ENCODE results near the gene NTHL1. TPM values are rescaled to one million over a fixed set of nuclear protein-coding genes. Genes with fewer than 3 reads are reported as not detected.
"Not testable (repeated sequence)": the region's sequence is repeated elsewhere in the genome, so short reads cannot be mapped to it uniquely, and the experiment has no call there.

Gene NTHL1
- total RNA-seq, 2 donors from 2014 or later: 6.7 to 6.8 TPM

DNA sequence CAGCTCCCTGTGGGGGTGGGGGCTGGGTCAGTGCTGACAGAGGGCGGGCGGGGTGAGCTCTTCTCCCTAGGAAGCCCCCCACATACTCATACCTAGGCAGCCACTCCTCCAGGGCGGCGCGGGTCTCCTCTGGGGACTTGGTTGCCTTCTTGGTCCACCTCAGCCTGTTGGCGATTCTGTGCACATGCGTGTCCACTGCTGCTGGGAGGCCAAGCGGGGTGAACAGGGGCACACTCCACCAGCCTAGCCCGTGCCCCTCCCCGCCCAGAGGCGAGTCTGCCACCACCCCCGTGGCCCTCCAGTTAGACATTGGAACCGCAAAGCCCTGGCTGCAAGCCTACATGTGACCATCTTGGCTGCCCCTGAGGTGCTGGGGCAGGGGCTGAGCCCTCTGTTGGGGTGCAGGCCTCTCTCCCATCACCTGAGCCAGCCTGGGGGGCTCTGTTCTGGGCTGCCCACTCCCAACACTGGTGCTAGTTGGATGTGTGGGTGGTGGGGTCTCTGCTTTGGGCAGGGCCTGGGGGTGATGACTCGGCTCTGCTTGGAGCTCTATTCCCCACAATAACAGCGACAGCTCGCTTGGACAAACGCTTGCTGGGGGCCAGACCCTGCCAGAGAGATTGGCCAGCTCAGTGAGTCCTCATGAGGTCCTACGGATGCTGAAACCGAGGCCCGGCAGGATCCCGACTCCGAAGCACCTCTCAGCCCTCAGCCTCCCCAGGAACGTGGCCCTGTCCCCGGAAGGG lies 7.4 kb downstream of the NTHL1 start:
- H3K9me3 ChIP-seq (ENCODE audit: control insufficient read depth, low read length, poor library complexity, severe bottlenecking): no peaks in the 10 kb centered on the region
- H3K27me3 Mint-ChIP-seq: no peaks in the 10 kb centered on the region
- H3K27ac Mint-ChIP-seq: no peak overlapping the region
- no peaks in the 10 kb centered on the region for H3K4me1 Mint-ChIP-seq
- ATAC-seq: no peak
- no peak overlapping the region for H3K4me3 Mint-ChIP-seq
- H3K36me3 Mint-ChIP-seq (ENCODE audit: low read depth): no peaks in the 10 kb centered on the region
- DNase-seq: no peak

DNA sequence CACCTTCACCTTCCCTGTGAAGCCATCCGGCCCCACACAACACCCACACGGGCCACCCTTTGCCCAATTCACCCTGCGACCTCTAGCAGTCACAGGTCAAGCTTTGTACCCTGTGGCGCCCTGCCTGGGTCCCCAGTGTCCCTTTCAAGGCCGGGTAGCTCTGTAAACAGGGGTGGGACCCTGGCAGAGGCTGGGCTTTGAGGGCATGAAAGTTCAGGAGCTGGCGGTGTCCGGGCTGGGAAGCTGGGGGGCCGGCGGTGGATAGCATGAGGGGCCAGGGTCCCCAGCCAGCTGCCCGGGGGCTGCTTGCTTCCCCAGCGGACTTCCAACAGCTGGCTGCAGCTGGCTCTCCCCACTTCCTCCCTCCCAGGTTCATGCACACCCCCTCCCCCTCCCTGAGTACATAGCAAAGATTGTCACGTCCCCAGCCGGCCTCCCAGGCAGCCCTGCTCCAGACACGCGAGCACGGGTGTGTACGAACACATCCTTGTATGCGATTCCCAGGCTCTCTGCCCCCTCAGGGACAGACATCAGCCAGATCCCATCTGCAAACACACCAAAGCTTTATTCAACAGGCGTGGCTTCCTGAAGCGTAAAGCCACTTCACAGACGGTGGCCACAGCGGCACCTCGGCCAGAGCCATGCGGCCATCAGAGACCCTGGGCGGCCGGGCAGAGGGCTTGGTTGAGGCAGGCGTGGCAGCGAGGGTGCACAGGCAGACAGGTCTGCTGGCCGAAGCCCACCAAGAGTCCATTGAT lies 8.2 kb downstream of the NTHL1 start:
- Mint-ChIP-seq H3K36me3 (ENCODE audit: low read depth) (no peaks in the 10 kb centered on the region), H3K4me3 (no peak overlapping the region), H3K4me1 (no peaks in the 10 kb centered on the region), H3K27me3 (no peaks in the 10 kb centered on the region), H3K27ac (no peak overlapping the region)
- no peak for DNase-seq
- H3K9me3 ChIP-seq (ENCODE audit: control insufficient read depth, low read length, poor library complexity, severe bottlenecking): no peaks in the 10 kb centered on the region
- ATAC-seq: no peak

DNA sequence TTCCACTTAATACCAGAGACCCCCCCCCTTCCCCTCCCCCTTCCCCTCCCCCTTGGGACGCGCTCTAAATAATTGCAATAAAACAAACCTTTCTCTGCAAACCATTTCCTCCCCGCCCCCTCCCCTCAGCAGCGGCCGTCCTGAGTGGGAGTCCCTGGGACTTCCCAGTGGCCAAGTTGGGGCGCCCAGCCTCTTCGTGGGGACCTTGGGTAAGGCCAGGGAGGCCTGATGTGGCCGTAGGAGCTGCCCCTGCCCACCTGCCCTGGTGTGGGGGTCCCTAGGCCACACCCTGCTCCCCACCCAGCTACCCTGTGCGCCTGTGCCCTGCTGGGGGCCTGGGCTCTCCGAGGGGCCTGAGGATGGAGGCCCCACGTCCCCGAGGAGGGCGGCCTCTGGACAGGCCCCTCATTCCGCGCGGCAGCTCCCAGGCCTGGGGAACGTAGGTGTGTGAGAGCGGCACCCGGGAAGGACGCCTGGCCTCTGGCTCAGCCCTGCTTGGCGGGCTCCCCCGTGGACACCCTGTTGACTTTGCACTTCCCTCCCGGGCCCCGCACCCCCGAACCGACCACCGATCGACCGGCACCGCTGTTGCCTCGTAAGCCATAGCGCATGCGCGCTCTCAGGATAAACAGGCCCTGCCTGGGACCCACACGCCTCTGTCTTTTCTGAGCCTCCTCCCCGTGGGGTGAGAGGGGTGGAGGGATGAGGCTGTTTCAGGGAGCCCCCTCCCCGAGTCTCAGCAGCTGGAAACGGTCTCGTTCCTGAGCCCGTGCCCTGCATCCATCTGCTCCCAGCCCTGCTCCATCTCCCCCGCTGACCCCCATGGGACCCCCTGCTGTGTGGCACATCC lies 9.0 kb downstream of the NTHL1 start:
- ATAC-seq (no peak), DNase-seq (no peak)
- Mint-ChIP-seq H3K4me1 (no peaks in the 10 kb centered on the region), H3K27me3 (no peaks in the 10 kb centered on the region), H3K4me3 (no peak overlapping the region), H3K27ac (no peak overlapping the region), H3K36me3 (ENCODE audit: low read depth) (no peaks in the 10 kb centered on the region)
- H3K9me3 ChIP-seq (ENCODE audit: control insufficient read depth, low read length, poor library complexity, severe bottlenecking): no peaks in the 10 kb centered on the region

DNA sequence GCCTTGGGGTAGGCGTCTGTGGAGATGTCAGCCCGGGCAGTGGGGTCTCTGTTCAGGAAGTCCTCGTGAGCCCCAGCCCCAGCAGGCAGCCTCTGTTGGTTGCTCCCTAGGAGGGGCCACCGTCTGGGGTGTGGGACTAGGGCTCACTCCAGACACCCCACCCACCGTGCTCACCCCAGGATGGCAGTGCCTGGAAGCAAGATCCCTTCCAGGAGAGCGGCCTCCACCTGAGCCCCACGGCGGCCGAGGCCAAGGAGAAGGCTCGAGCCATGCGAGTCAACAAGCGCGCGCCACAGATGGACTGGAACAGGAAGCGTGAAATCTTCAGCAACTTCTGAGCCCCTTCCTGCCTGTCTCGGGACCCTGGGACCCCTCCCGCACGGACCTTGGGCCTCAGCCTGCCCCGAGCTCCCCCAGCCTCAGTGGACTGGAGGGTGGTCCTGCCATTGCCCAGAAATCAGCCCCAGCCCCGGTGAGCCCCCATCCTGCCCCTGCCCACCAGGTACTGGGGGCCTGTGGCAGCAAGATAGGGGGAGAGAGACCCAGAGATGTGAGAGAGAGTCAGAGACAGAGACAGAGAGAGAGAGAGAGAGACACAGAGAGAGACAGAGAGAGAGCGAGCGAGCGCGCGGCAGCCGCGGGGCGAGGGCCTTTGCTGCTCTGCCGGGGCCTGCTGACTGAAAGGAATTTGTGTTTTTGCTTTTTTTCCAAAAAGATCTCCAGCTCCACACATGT lies 9.8 kb downstream of the NTHL1 start:
- no peaks in the 10 kb centered on the region for H3K36me3 Mint-ChIP-seq (ENCODE audit: low read depth)
- no peaks in the 10 kb centered on the region for H3K4me1 Mint-ChIP-seq
- no peak for ATAC-seq
- no peaks in the 10 kb centered on the region for H3K9me3 ChIP-seq (ENCODE audit: control insufficient read depth, low read length, poor library complexity, severe bottlenecking)
- H3K27ac Mint-ChIP-seq: no peak overlapping the region
- DNase-seq: no peak
- H3K4me3 Mint-ChIP-seq: no peak overlapping the region
- no peaks in the 10 kb centered on the region for H3K27me3 Mint-ChIP-seq

GRCh38 chr16:2037115-2037514 lies 10.5 kb downstream of the NTHL1 start:
- Mint-ChIP-seq H3K36me3 (ENCODE audit: low read depth) (no peaks in the 10 kb centered on the region), H3K27ac (no peak overlapping the region), H3K4me1 (peaks cover 4% of the 10 kb centered on the region), H3K27me3 (no peaks in the 10 kb centered on the region), H3K4me3 (no peak overlapping the region)
- DNase-seq (no peak), ATAC-seq (no peak)
- H3K9me3 ChIP-seq (ENCODE audit: control insufficient read depth, low read length, poor library complexity, severe bottlenecking): no peaks in the 10 kb centered on the region

DNA sequence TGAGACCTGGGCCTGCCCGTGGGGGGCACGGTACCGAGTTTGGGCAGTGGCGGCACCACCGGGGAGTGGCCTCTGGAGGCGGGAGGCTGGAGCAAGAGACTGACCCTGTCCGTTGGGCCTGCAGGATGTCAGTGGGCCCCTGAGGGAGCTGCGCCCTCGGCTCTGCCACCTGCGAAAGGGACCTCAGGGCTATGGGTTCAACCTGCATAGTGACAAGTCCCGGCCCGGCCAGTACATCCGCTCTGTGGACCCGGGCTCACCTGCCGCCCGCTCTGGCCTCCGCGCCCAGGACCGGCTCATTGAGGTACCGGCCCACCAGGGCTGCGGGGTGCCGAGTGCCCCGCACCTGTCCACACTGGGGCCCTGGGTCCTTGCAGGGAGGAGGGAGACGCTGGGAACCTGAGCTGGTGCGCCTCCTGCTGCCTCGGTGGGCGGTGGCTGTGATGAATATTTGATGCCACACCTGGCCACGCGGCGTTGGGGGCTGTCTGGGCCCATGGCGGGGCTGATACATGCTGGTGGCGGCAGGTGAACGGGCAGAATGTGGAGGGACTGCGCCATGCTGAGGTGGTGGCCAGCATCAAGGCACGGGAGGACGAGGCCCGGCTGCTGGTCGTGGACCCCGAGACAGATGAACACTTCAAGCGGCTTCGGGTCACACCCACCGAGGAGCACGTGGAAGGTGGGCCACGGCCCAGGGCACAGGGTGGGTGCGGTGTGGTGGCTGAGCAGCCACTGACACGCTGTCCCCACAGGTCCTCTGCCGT lies 11.3 kb downstream of the NTHL1 start:
- H3K4me3 Mint-ChIP-seq: no peak overlapping the region
- ATAC-seq: no peak
- no peak overlapping the region for H3K27ac Mint-ChIP-seq

GRCh38 chr16:2035431-2036199 lies 12.0 kb downstream of the NTHL1 start:
- no peak overlapping the region for H3K4me3 Mint-ChIP-seq
- H3K27me3 Mint-ChIP-seq: no peaks in the 10 kb centered on the region
- no peaks in the 10 kb centered on the region for H3K36me3 Mint-ChIP-seq (ENCODE audit: low read depth)
- peaks cover 4% of the 10 kb centered on the region for H3K4me1 Mint-ChIP-seq
- ATAC-seq (no peak), DNase-seq (no peak)
- H3K27ac Mint-ChIP-seq: no peak overlapping the region
- H3K9me3 ChIP-seq (ENCODE audit: control insufficient read depth, low read length, poor library complexity, severe bottlenecking): no peaks in the 10 kb centered on the region

More for the DNA sequence above, 11.3 kb downstream of the NTHL1 start:
- no peak for DNase-seq
- no peaks in the 10 kb centered on the region for H3K9me3 ChIP-seq (ENCODE audit: control insufficient read depth, low read length, poor library complexity, severe bottlenecking)
- Mint-ChIP-seq H3K4me1 (peaks cover 4% of the 10 kb centered on the region), H3K36me3 (ENCODE audit: low read depth) (no peaks in the 10 kb centered on the region), H3K27me3 (no peaks in the 10 kb centered on the region)

GRCh38 chr16:2034696-2035430 lies 12.8 kb downstream of the NTHL1 start:
- no peak for DNase-seq
- no peaks in the 10 kb centered on the region for H3K9me3 ChIP-seq (ENCODE audit: control insufficient read depth, low read length, poor library complexity, severe bottlenecking)
- Mint-ChIP-seq H3K36me3 (ENCODE audit: low read depth) (no peaks in the 10 kb centered on the region), H3K4me1 (peaks cover 4% of the 10 kb centered on the region), H3K27ac (no peak overlapping the region), H3K27me3 (no peaks in the 10 kb centered on the region), H3K4me3 (no peak overlapping the region)
- no peak for ATAC-seq

DNA sequence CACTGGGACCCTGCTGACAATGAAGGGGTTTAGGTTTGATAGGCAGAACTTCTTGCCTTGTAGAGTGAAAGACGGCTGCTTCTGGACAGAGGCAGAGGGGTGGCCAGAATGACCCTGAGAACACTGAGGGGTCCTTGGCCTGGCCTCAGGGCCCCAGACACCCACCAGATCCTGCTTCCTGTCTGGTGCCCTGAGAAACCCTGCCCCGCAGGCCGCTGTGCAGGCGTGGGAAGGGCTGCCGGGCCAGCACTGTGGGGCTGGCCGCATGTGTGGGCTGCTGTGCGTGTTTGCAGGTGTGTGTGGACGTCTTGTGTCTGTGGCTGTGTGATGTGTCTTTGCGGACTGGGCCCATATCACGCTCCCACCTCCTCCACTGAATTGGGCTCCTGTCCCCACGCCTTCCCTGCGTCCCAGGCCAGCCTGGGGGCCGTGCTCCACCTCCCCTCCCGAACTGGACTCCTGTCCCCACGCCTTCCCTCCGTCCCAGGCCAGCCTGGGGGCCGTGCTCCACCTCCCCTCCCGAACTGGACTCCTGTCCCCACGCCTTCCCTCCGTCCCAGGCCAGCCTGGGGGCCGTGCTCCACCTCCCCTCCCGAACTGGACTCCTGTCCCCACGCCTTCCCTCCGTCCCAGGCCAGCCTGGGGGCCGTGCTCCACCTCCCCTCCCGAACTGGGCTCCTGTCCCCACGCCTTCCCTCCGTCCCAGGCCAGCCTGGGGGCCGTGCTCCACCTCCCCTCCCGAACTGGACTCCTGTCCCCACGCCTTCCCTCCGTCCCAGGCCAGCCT lies 13.5 kb downstream of the NTHL1 start:
- not testable (repeated sequence) for H3K4me1 Mint-ChIP-seq; H3K27me3 Mint-ChIP-seq; H3K9me3 ChIP-seq (ENCODE audit: control insufficient read depth, low read length, poor library complexity, severe bottlenecking); DNase-seq; H3K27ac Mint-ChIP-seq; H3K36me3 Mint-ChIP-seq (ENCODE audit: low read depth); ATAC-seq; H3K4me3 Mint-ChIP-seq

- Mint-ChIP-seq H3K27me3 (no peaks in the 10 kb centered on the region), H3K36me3 (ENCODE audit: low read depth) (no peaks in the 10 kb centered on the region), H3K4me1 (peaks cover 4% of the 10 kb centered on the region), H3K27ac (no peak overlapping the region), H3K4me3 (no peak overlapping the region)
- no peaks in the 10 kb centered on the region for H3K9me3 ChIP-seq (ENCODE audit: control insufficient read depth, low read length, poor library complexity, severe bottlenecking)
- DNase-seq (no peak), ATAC-seq (no peak)
These were observed 14.4 kb downstream of the NTHL1 start for GRCh38 chr16:2033057-2033908.
